ENCODE results near the gene NPC1L1. TPM values are rescaled to one million over a fixed set of nuclear protein-coding genes. Genes with fewer than 3 reads are reported as not detected.
"Not testable (repeated sequence)": the region's sequence is repeated elsewhere in the genome, so short reads cannot be mapped to it uniquely, and the experiment has no call there.

Gene NPC1L1
- total RNA-seq, 1 donor from 2014 or later, result 0.19 TPM

- intact Hi-C loops (cut with DNase I), result no loop called here
Measured at GRCh38 chr7:44517175-44517574, 24.0 kb downstream of the NPC1L1 start.

GRCh38 chr7:44515590-44516268 lies 25.4 kb downstream of the NPC1L1 start:
- intact Hi-C loops (cut with DNase I), result no loop called here

More at GRCh38 chr7:44517175-44517574, 24.0 kb downstream of the NPC1L1 start:
- DNase-seq (ENCODE audit: low spot score), result no peak

GRCh38 chr7:44512736-44513135 lies 28.4 kb downstream of the NPC1L1 start:
- no peak for DNase-seq (ENCODE audit: low spot score)
- intact Hi-C loops (cut with DNase I), result no loop called here

More at GRCh38 chr7:44515590-44516268, 25.4 kb downstream of the NPC1L1 start:
- DNase-seq (ENCODE audit: low spot score), result no peak

GRCh38 chr7:44511863-44512468 lies 29.2 kb downstream of the NPC1L1 start:
- no peak for DNase-seq (ENCODE audit: low spot score)
- intact Hi-C loops (cut with DNase I), result no loop called here

GRCh38 chr7:44511236-44511635 lies 29.9 kb downstream of the NPC1L1 start:
- DNase-seq (ENCODE audit: low spot score), result no peak
- intact Hi-C loops (cut with DNase I), result no loop called here

- DNase-seq (ENCODE audit: low spot score), result no peak
- intact Hi-C loops (cut with DNase I), result no loop called here
Measured at GRCh38 chr7:44508328-44509030, 32.7 kb downstream of the NPC1L1 start.

GRCh38 chr7:44506592-44507288 lies 34.4 kb downstream of the NPC1L1 start:
- DNase-seq (ENCODE audit: low spot score); intact Hi-C loops (cut with DNase I): not testable (repeated sequence)

- no peak for DNase-seq (ENCODE audit: low spot score)
- intact Hi-C loops (cut with DNase I), result no loop called here
Measured at GRCh38 chr7:44505595-44505994, 35.5 kb downstream of the NPC1L1 start.

- intact Hi-C loops (cut with DNase I), result no loop called here
- DNase-seq (ENCODE audit: low spot score), result no peak
Measured at GRCh38 chr7:44498230-44498954, 42.7 kb downstream of the NPC1L1 start.

GRCh38 chr7:44497155-44498027 lies 43.7 kb downstream of the NPC1L1 start:
- intact Hi-C loops (cut with DNase I), result no loop called here
- no peak for DNase-seq (ENCODE audit: low spot score)

GRCh38 chr7:44496385-44496784 lies 44.7 kb downstream of the NPC1L1 start:
- DNase-seq (ENCODE audit: low spot score), result no peak
- intact Hi-C loops (cut with DNase I), result no loop called here

GRCh38 chr7:44494960-44495359 lies 46.2 kb downstream of the NPC1L1 start:
- DNase-seq (ENCODE audit: low spot score), result no peak
- intact Hi-C loops (cut with DNase I), result loop anchor here (5.0 kb wide), 1 partner anchor 72 kb away; no protein-coding TSS in a partner anchor

GRCh38 chr7:44491229-44491628 lies 49.9 kb downstream of the NPC1L1 start:
- intact Hi-C loops (cut with DNase I), result loop anchor here (5.0 kb wide), 1 partner anchor 76 kb away; no protein-coding TSS in a partner anchor
- DNase-seq (ENCODE audit: low spot score), result no peak

GRCh38 chr7:44490351-44491200 lies 50.6 kb downstream of the NPC1L1 start, which contains the start of gene NUDCD3:
Gene NUDCD3, minus strand, starts transcription at chr7:44490658. Its CDS starts 58 bp downstream, at chr7:44490600.
- peak; percentile 92 for DNase-seq (ENCODE audit: low spot score)
- intact Hi-C loops (cut with DNase I), result loop anchor here (5.0 kb wide), 1 partner anchor 77 kb away; no protein-coding TSS in a partner anchor

- DNase-seq (ENCODE audit: low spot score), result no peak
- intact Hi-C loops (cut with DNase I), result loop anchor here (5.0 kb wide), 1 partner anchor 77 kb away; no protein-coding TSS in a partner anchor
Measured at GRCh38 chr7:44489955-44490350, 51.2 kb downstream of the NPC1L1 start.

- intact Hi-C loops (cut with DNase I), result no loop called here
- no peak for DNase-seq (ENCODE audit: low spot score)
Measured at GRCh38 chr7:44488955-44489354, 52.2 kb downstream of the NPC1L1 start.

- intact Hi-C loops (cut with DNase I), result no loop called here
- DNase-seq (ENCODE audit: low spot score), result no peak
Measured at GRCh38 chr7:44486693-44487092, 54.4 kb downstream of the NPC1L1 start.
